Muscle of arm (tissue), 12 donors: ENCODE measurements around the gene EDN2. TPM values are rescaled to one million over a fixed set of nuclear protein-coding genes. Genes with fewer than 3 reads are reported as not detected.

ENCODE experiments used
- DNase-seq: peaks from one replicate; pipeline ENCODE4 v3.0.0-alpha.2; 2013
- polyA plus RNA-seq, 12 donors: library from polyadenylated mRNA; unstranded; fragments of 120-200 nt; gene quantifications; one replicate each; pipeline ENCODE4 v1.2.1, GENCODE V29; 2013; ENCODE audit not compliant: insufficient read length in 12 of 12

The EDN2 gene
- polyA plus RNA-seq, 12 donors = 0.30 to 8.4 (median 0.82) TPM; not detected in 3

DNA sequence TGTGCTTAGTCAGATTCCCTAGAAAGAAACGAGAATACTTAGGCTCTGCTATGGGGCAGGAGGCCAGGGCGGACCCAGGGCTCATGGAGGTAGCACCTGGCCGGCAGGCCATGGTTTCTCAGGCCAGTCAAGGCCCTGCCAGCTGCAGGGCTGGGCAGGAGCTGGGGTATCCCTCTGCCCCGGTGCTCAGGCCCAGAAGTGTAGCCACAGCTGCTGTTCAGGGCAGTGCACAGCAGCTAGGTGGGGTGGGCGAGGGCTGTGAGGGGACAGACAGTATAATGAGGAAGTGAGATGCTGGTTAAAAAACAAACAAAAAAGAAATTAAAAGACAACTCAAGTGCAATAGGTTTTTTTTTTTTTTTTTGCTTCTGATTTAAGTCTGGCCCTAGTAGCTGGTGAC, 34.0 kb upstream of the EDN2 start:
- no peak for DNase-seq

DNA sequence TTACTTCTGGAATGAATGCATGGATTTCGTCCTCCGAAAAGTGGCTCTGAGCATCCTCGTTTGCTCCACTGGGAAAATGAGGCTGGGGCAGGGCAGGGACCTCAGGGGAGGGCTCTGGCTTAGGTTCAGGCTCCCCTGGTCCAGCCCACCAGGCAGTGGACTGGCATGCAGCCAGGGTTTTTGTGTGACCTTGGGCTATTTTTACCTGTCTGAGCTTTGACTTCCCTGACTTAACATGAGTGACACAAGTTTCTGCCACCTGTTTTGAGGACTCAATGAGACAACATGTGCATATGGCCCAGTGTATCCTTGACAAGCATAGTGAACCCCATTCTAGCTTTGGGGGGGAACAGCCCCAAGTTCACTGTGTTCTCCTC, 32.6 kb upstream of the EDN2 start:
- DNase-seq = no peak

DNA sequence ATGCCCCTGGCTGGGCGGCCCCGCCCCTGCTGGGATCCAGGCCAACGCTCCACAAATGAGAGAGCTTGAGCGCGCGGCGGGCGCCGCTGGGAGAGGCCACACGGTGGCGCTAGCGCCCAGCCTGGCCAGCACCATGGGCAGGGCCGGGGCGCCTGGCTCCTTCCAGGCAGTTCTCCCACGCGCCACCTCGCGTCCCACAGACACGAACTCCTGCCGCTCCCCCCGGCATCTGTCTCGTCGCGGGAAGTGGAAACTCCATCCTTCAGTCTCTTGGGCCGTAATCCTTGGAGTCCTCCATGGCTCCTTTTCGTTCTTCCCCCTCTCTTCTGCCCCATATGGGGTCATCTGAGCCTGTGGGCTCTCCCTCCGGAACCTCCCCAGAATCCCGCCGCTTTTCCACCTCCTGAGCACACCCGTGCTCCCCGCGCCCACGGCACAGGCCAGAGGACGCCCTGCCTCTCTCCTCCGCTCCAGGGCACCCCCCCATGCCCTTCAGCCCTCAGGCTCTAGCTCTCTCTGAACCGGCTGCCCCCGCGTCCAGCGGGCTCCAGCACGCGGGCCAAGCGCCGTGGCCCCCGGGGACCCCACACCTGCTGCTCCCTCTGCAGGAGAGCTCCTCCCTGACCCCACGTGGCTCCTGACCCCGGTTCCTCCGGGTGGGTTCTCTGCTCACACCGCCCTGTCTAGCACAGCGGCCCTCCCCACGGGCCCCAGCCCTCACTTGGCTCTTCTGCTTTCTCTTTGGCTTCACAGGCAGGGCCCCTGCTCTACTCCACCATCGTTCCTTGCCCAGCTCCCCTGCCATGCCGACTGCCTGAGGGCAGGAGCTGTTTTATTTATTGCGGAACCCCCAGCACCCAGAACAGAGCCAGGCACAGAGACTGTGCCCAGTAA, 31.9 kb upstream of the EDN2 start:
- peak; percentile 95 for DNase-seq

DNA sequence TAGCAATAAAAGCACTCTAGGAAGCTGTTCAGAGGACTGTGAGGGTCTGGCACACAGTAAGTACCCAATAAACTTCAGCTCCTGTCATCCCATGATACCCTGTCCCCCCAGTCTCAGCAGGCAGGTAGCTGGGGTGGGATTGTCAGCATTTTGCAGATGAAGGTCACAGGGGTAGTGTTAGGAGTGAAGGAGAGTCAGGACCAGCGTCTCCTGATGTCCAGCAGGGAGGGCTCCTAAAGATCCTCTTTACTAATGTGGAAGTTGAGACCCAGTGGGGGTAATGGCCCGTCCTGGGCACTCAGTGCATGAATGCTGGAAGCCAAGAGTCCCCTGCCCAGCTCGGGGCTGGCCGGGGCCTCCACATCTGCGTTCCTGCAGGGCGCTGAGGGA, 31.3 kb upstream of the EDN2 start:
- no peak for DNase-seq

DNA sequence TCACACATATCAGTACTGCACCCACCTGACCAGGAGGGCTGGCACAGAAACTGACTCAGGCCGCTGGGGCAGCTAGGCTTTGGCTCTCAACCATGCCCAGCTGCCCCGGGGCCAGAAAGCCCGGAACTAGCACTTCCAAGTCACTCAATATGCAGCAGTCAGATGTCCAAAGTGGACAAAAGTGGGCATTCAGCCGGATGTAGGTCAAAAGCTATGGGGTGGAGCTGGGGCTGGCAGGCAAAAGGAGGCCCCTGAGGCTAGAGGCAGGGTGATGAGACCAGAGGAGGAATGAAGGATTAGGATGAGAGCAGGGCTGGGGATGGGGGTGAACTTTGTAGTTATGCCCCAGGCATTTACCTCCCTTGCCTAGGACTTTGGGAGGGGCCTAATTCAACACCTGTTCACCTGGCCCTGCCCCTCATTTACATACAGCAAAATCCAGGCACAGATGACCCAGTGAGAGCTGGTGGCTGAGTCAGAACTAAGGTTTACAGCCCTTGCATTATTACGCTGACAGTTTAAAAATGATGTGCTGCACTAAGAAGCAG, 30.7 kb upstream of the EDN2 start:
- no peak for DNase-seq

DNA sequence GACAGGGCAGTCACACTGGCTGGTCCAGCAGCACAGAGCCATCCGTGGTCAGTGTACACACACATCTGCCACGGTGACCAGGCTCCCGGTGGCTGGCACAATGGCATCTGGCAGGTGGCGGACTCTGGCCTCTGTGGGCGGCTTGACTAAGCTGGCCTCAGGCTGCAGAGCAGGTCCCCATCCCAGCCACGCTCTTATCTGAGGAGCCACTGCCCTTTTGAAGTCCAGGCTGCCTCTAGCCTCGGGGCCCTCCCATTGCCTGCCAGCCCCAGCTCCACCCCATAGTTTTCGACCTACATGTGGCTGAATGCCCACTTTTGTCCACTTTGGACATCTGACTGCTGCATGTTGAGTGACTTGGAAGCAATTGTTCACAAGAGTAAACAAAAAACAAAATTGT, 29.9 kb upstream of the EDN2 start:
- no peak for DNase-seq

DNA sequence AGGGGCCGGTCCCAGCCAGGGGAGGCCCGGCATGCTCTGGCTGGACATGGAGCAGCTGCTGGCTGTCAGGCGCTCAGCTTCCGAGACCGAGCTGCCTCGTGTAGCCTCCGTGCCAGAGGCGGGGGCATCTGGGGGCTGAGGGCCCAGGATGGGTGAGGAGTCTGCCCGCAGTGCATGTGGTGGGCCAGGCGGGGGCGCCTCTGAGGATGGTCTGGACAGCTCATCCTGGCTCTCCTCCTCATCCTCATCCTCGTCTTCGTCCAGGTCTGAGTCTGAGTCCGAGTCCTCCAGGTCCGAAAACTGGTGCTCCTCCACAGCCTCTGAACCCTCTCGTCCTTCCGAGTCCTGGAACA, 28.9 kb upstream of the EDN2 start:
- no peak for DNase-seq

DNA sequence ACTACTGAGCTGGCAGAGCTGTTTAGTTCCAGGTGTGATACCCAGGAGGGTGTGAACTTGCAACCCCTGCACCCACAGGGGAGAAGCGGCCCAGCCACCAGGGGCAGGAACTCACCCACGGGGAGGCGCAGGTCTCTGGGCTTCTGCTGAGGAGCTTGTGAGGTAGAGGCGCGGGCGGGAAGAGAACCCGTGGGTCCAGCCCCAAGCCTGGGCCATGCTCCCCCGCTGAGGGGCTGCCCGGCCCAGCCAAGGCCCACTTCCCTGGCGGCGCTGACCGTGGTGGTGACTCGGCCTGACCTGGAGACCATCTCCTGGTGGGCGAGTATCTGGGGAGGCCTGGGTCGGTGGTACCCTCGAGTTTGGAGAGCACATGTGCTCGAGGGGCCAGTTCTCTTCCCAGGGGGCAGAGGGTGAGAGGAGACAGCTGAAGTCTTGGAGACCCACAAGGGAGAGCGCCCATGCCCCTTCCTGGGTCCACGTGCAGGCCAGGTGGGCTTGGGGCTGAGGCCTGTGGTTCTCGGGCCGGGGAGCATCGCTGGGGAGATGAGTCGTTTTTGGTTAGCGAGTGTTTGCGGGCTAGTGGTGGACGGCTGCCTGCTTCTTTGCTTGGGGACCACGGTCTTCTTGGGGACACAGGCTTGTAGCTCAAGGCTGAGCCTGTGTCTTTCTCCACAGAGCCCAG, 28.4 kb upstream of the EDN2 start:
- DNase-seq = no peak

DNA sequence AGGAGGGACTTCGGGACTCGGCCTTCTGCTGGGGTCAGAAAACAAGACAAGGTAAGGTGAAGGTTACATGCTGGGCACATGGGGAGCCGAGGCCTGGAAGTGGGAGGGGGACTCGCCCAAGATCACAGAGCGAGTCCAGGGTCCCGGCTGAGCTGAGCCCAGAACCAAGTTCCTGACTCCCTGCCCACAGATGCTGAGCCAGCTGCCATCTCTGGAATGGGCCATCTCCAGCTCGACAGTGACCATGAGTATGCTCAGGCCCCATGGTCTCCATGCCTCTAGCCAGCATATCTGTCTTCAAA, 26.7 kb upstream of the EDN2 start:
- DNase-seq = no peak

DNA sequence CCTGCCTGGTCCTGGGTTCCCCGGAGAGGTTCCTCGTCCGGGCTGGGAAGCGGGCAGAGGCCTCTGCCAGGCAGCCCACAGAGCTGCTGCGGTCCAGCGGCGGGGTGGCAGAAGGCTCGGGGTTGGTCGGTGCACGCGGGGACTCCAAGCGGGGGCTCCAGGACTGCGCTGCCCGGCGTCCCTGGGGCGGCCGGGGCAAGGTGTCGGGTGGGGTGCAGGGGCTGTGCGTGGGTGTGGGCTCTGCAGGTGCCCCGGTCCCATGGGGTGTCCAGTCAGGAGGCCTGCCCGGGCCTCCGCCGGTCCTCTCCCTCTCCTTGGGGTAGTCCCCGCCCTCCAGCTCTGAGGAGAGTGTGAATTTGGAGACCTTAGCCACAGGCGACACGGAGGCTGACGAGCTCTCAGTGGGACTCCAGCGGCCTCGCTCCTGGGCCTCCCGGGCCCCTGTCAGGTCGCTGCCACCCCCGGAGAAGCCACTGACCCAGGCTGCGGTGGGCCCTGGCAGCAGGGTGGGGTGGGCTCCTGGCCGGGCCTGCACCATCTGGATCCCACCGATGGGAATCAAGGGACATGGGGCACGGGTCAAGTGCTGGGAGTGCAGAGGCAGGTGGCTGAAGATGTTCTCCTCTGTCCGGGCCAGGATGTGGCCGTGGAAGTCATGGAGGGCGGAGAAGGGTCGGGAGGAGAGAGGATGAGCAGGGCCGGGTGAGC, 26.2 kb upstream of the EDN2 start:
- no peak for DNase-seq

DNA sequence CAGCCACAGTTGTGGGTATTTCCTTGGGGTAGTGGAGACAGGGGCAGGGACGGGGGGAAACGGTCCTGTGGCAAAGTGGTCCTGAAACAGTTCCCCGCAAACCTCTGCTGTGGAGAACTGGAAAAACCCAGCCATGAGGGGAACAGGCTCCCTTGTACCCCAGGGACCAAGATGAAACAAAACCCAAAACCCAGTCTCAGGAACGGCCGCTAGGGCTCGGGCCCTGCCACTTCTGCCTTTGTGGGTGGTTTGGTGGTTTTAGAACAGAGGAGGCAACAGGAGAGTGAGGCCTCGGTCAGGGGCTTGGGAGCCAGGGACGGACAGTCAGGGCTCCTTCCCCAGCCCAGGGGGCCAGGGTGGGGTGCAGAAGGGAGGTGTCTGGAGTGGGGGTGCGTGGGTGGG, 24.8 kb upstream of the EDN2 start:
- DNase-seq = no peak

DNA sequence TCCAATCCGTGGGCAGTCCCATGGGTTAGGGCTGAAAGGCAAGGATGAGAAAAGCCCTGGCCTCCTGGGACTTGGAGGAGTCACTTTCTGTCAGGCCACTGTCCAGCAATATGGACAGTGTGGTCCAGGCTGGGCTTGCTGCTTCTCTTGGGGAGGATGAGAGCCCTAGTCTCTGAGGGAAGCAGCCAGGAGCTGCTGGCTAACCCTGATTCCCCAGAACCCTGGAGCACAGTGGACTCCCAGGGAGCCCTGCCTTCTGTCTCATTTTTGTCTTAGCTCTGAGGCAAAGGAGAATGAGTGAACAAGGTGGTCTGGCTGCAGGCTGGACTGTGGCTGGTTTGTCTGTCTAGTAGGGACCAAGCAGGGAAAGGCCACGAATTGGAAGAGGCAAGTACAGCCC, 23.8 kb upstream of the EDN2 start:
- no peak for DNase-seq

DNA sequence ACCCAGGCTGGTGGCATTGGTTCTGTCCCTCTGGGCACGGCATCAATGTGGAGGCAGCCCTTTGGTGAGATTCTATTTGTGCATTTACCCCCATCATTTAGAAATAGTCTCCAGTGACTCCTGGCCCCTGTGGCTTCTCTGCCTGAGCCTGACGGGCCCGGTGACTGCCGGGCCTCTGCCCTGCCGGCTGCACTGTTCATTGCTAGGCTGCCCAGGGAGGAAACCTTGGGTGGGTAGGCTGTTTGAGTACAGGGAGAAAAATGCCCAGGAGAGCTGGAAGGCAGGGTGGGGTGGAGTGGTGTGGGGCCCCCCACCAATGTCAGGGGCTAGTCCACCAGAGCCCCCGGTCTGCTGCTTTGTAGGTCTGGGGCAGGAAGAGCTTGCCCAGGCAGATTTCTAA, 23.4 kb upstream of the EDN2 start:
- no peak for DNase-seq

DNA sequence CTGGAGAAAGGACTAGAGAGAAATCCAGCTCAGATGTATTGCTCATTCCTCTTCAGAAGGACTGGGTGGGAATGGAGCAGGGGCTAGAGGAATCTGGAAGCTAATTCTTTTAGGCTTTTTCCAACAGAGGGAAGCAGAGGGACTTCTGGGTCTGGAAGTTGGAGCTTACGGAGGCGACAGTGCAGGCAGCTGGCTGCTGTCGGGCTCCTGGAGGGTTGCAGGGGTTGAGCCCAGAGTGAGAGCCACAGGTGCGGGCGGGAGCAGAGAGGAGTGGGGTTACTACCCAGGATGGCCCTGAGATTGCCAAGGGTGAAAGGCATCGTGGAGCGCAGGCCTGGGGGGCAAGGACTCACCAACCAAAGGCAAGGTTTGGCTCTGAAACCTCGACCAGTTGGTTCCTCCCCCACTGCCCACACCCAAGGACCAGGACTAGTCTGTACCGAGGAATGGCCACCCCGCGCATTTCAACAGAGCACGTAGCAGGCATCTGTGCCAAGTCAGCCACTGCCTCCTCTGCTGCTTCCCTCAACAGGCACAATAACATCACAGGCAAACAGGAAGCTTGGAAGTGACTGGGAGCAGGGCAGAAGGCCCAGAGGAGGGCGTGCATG, 22.7 kb upstream of the EDN2 start:
- DNase-seq = no peak

DNA sequence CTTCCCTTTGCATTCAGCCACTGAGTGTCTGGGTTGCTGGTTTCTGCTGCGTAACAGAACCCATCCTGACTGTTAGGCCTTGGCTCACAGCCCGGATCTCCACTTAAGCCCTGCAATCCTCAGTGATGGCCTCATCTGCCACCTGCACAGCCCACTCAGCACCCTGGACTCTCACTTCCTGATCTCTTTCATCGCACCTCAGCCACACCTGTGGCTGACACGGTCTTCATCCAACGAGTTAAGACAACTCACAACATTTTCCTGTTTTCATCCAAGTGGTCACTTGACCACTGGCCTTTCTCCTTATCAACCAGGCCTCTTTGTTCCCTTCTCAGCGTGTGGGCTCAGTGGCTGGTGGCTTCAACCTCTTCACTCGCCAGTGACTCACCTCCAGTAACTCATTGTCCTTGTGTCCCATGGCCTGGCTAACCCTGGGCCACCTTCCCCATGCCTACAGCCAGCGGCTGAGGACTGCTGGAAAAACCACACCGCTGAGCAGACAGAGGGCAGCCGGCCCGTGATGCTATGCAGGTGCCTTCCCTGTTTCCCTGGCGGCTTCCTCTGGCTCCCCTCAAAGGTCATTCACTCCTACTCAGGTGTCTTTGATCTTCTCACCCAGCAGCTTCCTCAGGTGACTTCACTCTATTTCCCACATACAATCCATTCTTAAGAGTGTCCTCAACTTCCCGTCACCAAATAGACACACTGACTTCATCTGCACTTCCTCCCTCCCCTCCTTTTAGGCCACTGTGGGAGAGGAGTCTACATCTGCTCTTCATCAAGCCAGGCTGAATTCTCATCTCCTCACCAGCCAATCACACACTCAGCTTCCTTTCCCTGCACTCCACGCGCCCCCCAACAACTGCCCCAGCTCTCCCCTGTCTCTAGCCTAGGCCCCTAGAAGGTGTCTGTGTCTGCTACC, 19.9 kb upstream of the EDN2 start:
- no peak for DNase-seq

DNA sequence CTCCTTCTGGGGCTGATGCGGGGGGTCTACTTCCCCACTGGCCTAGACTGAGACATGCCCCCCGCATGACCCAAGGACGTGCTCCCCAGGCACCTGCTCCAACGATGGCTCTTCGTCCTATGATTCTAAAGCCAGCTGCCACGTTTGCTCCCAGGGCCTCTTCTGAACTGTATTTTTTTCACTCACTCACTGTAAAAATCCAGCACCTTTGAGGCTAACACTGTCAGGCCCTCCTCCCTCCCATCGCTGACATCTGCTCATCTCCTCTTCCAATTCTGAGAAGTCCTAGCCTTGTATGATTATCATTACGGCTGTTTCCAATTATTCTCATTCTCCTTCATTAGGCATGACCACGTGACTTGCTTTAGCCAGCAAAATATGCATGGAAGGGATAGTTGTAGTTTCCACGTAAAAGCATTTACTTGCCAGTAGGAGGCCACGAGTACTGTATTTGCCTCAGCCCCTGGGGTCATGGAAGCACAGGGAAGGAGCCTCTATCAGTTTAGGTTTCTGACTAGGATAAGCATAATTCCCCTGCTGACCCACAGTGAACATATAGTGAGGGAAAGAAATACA, 19.1 kb upstream of the EDN2 start:
- no peak for DNase-seq

DNA sequence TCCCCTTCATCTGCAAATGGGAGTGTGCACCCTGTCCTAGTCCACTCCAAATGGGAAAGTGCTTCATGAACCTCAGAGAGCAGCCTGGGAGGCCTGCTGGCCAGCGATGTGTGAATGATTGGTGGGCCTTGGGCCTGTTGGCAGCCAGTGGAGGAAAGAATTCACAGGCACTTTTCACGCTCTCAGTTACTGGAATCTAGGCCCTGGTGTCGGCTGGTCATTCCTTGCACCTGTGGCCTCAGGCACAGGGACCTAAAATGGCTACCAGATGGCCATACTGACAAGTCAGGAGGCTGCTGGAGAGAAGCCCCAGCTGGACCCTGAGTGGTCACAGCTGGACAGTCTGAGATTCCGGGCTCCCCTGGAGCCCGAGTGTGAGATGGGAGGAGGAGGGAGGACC, 18.4 kb upstream of the EDN2 start:
- no peak for DNase-seq

DNA sequence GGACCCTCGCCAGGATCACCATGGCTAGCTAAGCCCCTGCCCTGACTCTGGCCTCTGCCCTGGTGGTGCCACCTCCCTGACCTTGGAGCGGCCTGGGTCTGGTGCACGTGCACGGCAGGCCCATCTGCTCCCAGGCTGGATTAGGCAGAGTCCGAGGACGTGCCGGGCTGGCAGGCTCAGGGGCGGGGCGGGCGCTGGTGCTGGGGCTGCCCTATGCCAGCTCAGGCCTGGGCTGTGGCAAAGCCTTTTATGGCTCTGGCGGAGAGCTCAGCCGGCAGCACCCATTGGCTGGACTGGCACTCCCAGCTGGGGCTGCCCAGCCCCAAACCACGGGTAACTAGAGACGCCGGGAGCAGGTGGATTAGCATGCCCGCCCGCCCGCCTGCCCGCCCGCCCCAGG, 17.1 kb upstream of the EDN2 start:
- no peak for DNase-seq

DNA sequence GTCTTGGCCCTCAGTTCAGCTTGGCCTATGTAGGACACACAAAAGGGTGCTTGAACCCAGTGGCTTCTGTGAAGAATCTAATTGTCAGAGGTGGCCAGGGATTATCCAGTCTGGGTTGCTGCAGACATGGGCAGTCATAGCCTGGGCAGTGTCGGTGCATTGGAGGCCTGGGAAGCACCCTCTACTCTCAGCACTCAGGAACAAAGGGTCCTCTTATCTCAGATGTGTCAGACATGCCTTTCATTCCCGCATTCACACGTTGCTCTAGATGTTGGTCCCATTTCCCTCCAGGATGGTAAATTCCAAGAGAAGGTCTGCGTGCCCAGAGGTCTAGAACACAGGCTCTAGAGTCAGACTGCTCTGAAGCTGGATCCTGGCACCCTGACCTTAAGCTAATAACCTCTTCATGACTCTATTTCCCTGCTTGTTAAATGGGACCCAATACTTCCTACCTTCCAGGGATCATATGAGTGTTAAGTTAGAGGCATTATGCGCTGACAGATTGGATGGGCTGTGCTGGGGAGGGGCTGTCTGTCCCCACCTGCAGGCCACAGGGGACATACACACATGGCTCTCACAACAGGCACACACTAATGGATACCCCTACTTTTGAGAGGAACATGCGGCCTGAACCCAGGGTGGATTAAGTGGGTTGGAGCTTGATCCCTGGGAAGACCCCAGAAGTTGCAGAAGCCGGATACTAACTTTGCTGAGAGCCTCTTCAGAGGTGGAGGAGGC, 16.5 kb upstream of the EDN2 start:
- no peak for DNase-seq

DNA sequence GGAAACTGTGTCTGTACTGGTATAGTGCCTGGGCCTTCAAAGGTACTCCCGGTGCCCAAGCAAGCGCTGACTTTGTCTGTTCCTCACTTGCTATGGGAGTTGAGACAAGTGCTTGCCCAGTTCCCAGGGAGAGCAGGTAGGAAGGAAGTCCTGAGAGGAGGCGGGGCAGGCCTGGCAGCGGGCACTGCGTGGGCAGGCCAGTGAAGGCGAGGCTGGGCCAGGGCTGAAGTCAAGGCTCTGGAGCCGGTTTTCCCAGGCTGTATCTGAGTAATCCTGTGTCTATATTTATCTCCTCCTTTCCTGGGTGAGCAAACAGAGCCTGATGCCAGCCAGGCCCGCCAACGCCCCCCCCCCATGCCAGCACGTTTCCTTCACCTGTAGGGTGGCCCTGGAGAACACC, 15.9 kb upstream of the EDN2 start:
- no peak for DNase-seq
